ENCODE measurements around the gene CCDC88C. TPM values are rescaled to one million over a fixed set of nuclear protein-coding genes. Genes with fewer than 3 reads are reported as not detected.

Gene CCDC88C
- polyA plus RNA-seq, 2 of the 4 experiments (the other 2 are of a cell fraction): 2.9 to 3.7 TPM

- no peak for TF ChIP-seq ZSCAN20 (CRISPR knock-in tag; IDR thresholded peaks at IDR 0.05)
These were observed 180.4 kb downstream of the CCDC88C start (continued) for GRCh38 chr14:91237219-91237618.

GRCh38 chr14:91235841-91236240 is 181.8 kb downstream of the CCDC88C start:
- 86% methylated on average over 7 of the region's 7 CpGs for WGBS (ENCODE audit: missing lambda C conversion rate)
- H3K4me1 ChIP-seq: no peaks in the 10 kb centered on the region
- no peak for ATAC-seq

GRCh38 chr14:91234791-91235114 is 182.9 kb downstream of the CCDC88C start:
- DNase-seq (ENCODE audit: low read depth in 1 of 2, low spot score in 1 of 2) (no peak), ATAC-seq (no peak), FAIRE-seq (no peak)
- no peak overlapping the region for H3K27ac ChIP-seq
- 89% methylated on average over 15 of the region's 16 CpGs for WGBS (ENCODE audit: missing lambda C conversion rate)
- ChIA-PET CTCF (interaction anchor here (0.6 to 1.2 kb wide), 2 partner anchors 94 to 332 kb away, joined by 3 read pairs; no protein-coding TSS in a partner anchor), POLR2A (no interaction called here)
- no peak overlapping the region for H3K4me3 ChIP-seq
- H3K9me3 ChIP-seq: no peaks in the 10 kb centered on the region; the same call in 2 of the 3 replicates
- no peaks in the 10 kb centered on the region for H3K4me1 ChIP-seq
- no peak for TF ChIP-seq RFX5 (IDR thresholded peaks at IDR 0.05)
- no peak for TF ChIP-seq ESRRA (IDR thresholded peaks at IDR 0.05; ENCODE audit: borderline replicate concordance, low read length)
- TF ChIP-seq GATA3 (IDR thresholded peaks at IDR 0.05; ENCODE audit: borderline replicate concordance): no peak
- TF ChIP-seq HOXB13 (CRISPR knock-in tag; IDR thresholded peaks at IDR 0.05; ENCODE audit: low read depth): no peak
- TF ChIP-seq CEBPB (IDR thresholded peaks at IDR 0.05): no peak
- TF ChIP-seq HOXB5 (CRISPR knock-in tag; IDR thresholded peaks at IDR 0.05): no peak
- TF ChIP-seq BCL3 (IDR thresholded peaks at IDR 0.05): no peak
- TF ChIP-seq MAFK (IDR thresholded peaks at IDR 0.05; ENCODE audit: partially characterized antibody): no peak
- no peak for TF ChIP-seq USF2 (IDR thresholded peaks at IDR 0.05)
- no peak for TF ChIP-seq CBX2 (IDR thresholded peaks at IDR 0.05; ENCODE audit: borderline replicate concordance, low read depth)
- TF ChIP-seq E2F6 (IDR thresholded peaks at IDR 0.05; ENCODE audit: borderline replicate concordance, low read depth): no peak
- H3K4me2 ChIP-seq: no peak overlapping the region

More at GRCh38 chr14:91235841-91236240, 181.8 kb downstream of the CCDC88C start:
- DNase-seq (ENCODE audit: low read depth in 1 of 2, low spot score in 1 of 2): no peak
- FAIRE-seq: no peak
- Histone ChIP-seq H3K27ac (no peak overlapping the region), H3K4me2 (no peak overlapping the region), H3K9me3 (no peaks in the 10 kb centered on the region; the same call in 2 of the 3 replicates), H3K4me3 (no peak overlapping the region)
- ChIA-PET POLR2A (no interaction called here), CTCF (interaction anchor here (0.6 to 1.2 kb wide), 2 partner anchors 333 to 477 kb away, joined by 3 to 4 read pairs; no protein-coding TSS in a partner anchor)
- no peak for TF ChIP-seq KDM1A (IDR thresholded peaks at IDR 0.05; ENCODE audit: low read depth)

GRCh38 chr14:91233936-91234790 is 183.5 kb downstream of the CCDC88C start:
- Histone ChIP-seq H3K4me2 (no peak overlapping the region), H3K27ac (no peak overlapping the region), H3K4me3 (no peak overlapping the region), H3K9me3 (no peaks in the 10 kb centered on the region; the same call in 2 of the 3 replicates), H3K4me1 (no peaks in the 10 kb centered on the region)
- WGBS (ENCODE audit: missing lambda C conversion rate): 93% methylated on average over 50 of the region's 63 CpGs
- CTCF ChIA-PET: interaction anchor here (0.6 to 1.2 kb wide), 2 partner anchors 93 to 331 kb away, joined by 3 read pairs; no protein-coding TSS in a partner anchor
- DNase-seq (ENCODE audit: low read depth in 1 of 2, low spot score in 1 of 2) (no peak), ATAC-seq (no peak), FAIRE-seq (no peak)
- POLR2A ChIA-PET: no interaction called here
- no peak for TF ChIP-seq FOSL2 (IDR thresholded peaks at IDR 0.05)
- no peak for TF ChIP-seq FOSL2 (CRISPR knock-in tag; IDR thresholded peaks at IDR 0.05)
- TF ChIP-seq ZSCAN20 (CRISPR knock-in tag; IDR thresholded peaks at IDR 0.05): no peak
- no peak for TF ChIP-seq EHMT2 (IDR thresholded peaks at IDR 0.05; ENCODE audit: low read depth)
- TF ChIP-seq JUNB (IDR thresholded peaks at IDR 0.05): no peak
- TF ChIP-seq BCL3 (IDR thresholded peaks at IDR 0.05): no peak
- no peak for TF ChIP-seq MYC (IDR thresholded peaks at IDR 0.05; ENCODE audit: borderline replicate concordance, low read length)
- no peak for TF ChIP-seq MAFK (IDR thresholded peaks at IDR 0.05; ENCODE audit: partially characterized antibody)
- TF ChIP-seq CHD2 (IDR thresholded peaks at IDR 0.05; ENCODE audit: low read length, partially characterized antibody): no peak
- TF ChIP-seq FOXS1 (CRISPR knock-in tag; IDR thresholded peaks at IDR 0.05): no peak
- no peak for TF ChIP-seq CBX2 (IDR thresholded peaks at IDR 0.05; ENCODE audit: borderline replicate concordance, low read depth)
- no peak for TF ChIP-seq POLR2AphosphoS2 (conservative IDR thresholded peaks at IDR 0.05; ENCODE audit: low read length)
- no peak for TF ChIP-seq NR3C1 (IDR thresholded peaks at IDR 0.05)
- no peak for TF ChIP-seq CTCF (IDR thresholded peaks at IDR 0.05)
- TF ChIP-seq HEYL (CRISPR knock-in tag; IDR thresholded peaks at IDR 0.05): no peak
- TF ChIP-seq RCOR1 (IDR thresholded peaks at IDR 0.05; ENCODE audit: low read depth, low read length): no peak
- no peak for TF ChIP-seq KDM1A (IDR thresholded peaks at IDR 0.05; ENCODE audit: low read depth)
- no peak for TF ChIP-seq ZNF302 (CRISPR knock-in tag; IDR thresholded peaks at IDR 0.05)

All from A549 (cell line).